ENCODE data around the gene STK26. TPM values are rescaled to one million over a fixed set of nuclear protein-coding genes. Genes with fewer than 3 reads are reported as not detected.

The STK26 gene
- total RNA-seq, 6 experiments from 2014 or later = 2.7 to 4.0 (median 3.4) TPM

DNA sequence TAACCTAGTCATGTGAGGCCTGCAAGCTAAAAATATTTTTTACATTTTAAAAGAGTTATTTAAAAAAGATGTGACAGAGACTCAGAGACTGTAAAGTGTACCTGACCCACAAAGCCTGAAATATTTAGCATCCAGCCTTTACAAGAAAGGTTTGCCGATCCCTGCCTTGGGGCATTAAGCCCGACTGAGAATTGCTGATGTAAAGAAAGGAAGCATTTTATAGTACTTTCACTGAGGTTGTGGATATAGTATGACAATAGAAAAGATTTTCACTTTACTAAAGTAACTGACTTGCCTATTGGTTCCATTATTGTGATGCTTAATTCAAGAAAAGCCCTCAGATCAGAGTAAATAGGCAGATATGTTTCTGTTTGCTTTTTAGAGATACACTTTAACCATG is 17.0 kb downstream of the STK26 start:
- intact Hi-C loops (cut with DNase I) = no loop called here
- no peak for ATAC-seq
- Histone ChIP-seq H3K27me3 (no peaks in the 10 kb centered on the region), H3K4me1 (no peaks in the 10 kb centered on the region), H3K36me3 (no peaks in the 10 kb centered on the region), H3K9me3 (no peaks in the 10 kb centered on the region), H3K4me3 (no peak overlapping the region), H3K27ac (no peak overlapping the region)
- TF ChIP-seq, protein P1, sequence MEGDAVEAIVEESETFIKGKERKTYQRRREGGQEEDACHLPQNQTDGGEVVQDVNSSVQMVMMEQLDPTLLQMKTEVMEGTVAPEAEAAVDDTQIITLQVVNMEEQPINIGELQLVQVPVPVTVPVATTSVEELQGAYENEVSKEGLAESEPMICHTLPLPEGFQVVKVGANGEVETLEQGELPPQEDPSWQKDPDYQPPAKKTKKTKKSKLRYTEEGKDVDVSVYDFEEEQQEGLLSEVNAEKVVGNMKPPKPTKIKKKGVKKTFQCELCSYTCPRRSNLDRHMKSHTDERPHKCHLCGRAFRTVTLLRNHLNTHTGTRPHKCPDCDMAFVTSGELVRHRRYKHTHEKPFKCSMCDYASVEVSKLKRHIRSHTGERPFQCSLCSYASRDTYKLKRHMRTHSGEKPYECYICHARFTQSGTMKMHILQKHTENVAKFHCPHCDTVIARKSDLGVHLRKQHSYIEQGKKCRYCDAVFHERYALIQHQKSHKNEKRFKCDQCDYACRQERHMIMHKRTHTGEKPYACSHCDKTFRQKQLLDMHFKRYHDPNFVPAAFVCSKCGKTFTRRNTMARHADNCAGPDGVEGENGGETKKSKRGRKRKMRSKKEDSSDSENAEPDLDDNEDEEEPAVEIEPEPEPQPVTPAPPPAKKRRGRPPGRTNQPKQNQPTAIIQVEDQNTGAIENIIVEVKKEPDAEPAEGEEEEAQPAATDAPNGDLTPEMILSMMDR (IDR thresholded peaks at IDR 0.05) = no peak
- TF ChIP-seq POLR2A (IDR thresholded peaks at IDR 0.05) = no peak
- DNase-seq = no peak
- WGBS (ENCODE audit: insufficient coverage, low coverage, low lambda C conversion rate, missing lambda C conversion rate) = 63% methylated on average over 2 of the region's 2 CpGs

DNA sequence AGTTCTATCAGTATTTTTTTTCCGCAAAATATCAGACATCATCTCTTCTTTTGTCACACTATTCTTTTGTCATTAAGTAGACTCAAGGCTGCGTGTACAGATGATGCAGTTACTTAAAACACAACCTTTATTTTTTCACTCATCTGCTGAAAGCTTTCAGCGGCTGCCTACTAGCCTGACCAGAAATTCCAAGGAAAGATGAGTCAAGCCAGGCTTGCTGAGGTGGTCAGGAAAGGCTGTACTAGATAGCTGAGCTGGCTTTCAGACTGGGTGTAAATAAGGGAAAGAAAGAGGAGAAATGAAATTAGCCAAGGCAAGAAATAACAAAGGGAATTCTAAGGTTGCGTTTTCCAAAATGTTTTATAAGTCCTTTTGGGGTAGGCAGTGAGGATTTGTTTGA is 17.9 kb downstream of the STK26 start:
- ATAC-seq (no peak), DNase-seq (no peak)
- H3K4me1 ChIP-seq = no peaks in the 10 kb centered on the region
- no peak overlapping the region for H3K4me3 ChIP-seq
- TF ChIP-seq, protein P1 (IDR thresholded peaks at IDR 0.05) = no peak
- no peak for TF ChIP-seq POLR2A (IDR thresholded peaks at IDR 0.05)
- no peak overlapping the region for H3K27ac ChIP-seq
- 58% methylated on average over 4 of the region's 4 CpGs for WGBS (ENCODE audit: insufficient coverage, low coverage, low lambda C conversion rate, missing lambda C conversion rate)
- H3K9me3 ChIP-seq = no peaks in the 10 kb centered on the region
- no peaks in the 10 kb centered on the region for H3K27me3 ChIP-seq
- H3K36me3 ChIP-seq = no peaks in the 10 kb centered on the region
- intact Hi-C loops (cut with DNase I) = no loop called here

DNA sequence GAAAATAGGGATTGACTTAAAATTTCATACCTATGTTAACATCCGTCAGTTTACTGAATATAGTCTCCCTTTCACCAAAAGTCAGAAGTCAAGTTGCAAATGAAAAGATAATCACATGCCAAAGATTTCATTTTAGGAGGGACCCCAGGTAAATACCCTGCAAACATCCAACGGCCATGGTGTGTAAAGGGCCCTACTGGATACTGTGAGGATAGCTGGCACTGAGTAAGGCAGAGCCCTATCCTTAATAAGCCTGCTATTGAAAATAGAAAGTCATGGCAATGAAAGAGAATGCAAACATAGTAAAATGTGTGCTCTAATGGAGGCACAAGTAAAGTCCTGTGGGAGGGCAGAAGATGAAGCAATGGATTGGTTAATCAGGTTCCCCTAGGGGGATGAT is 20.9 kb downstream of the STK26 start:
- no peak overlapping the region for H3K4me3 ChIP-seq
- no peak overlapping the region for H3K27ac ChIP-seq
- no peaks in the 10 kb centered on the region for H3K36me3 ChIP-seq
- 59% methylated on average over 2 of the region's 2 CpGs for WGBS (ENCODE audit: insufficient coverage, low coverage, low lambda C conversion rate, missing lambda C conversion rate)
- ATAC-seq (no peak), DNase-seq (no peak)
- H3K4me1 ChIP-seq = no peaks in the 10 kb centered on the region
- TF ChIP-seq POLR2A (IDR thresholded peaks at IDR 0.05) = no peak
- TF ChIP-seq, protein P1 (IDR thresholded peaks at IDR 0.05) = no peak
- H3K9me3 ChIP-seq = no peaks in the 10 kb centered on the region
- no peaks in the 10 kb centered on the region for H3K27me3 ChIP-seq
- intact Hi-C loops (cut with DNase I) = no loop called here

DNA sequence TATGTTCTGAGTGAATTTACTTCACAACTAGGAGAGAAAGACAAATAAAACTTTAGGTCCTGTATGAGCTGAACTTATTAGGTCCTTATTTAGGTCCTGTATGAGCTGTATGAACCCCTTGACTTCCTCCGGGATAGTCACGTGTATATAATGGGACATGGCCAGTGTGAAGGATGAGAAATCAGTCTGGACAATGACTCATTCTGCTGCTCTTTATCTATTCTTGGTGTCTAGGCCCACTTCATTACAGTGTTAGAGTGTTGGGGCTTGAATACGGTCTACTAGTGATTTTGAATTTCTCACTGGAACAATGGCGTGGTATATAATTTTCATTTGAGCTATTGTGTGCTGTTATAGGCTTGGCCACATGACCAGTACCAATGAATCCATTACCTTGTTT is 21.9 kb downstream of the STK26 start:
- no peaks in the 10 kb centered on the region for H3K36me3 ChIP-seq
- no peak for TF ChIP-seq POLR2A (IDR thresholded peaks at IDR 0.05)
- TF ChIP-seq, protein P1 (IDR thresholded peaks at IDR 0.05) = no peak
- 50% methylated on average over 4 of the region's 4 CpGs for WGBS (ENCODE audit: insufficient coverage, low coverage, low lambda C conversion rate, missing lambda C conversion rate)
- no peaks in the 10 kb centered on the region for H3K27me3 ChIP-seq
- H3K27ac ChIP-seq = no peak overlapping the region
- H3K9me3 ChIP-seq = no peaks in the 10 kb centered on the region
- DNase-seq (no peak), ATAC-seq (no peak)
- no peak overlapping the region for H3K4me3 ChIP-seq
- intact Hi-C loops (cut with DNase I) = no loop called here
- H3K4me1 ChIP-seq = no peaks in the 10 kb centered on the region

DNA sequence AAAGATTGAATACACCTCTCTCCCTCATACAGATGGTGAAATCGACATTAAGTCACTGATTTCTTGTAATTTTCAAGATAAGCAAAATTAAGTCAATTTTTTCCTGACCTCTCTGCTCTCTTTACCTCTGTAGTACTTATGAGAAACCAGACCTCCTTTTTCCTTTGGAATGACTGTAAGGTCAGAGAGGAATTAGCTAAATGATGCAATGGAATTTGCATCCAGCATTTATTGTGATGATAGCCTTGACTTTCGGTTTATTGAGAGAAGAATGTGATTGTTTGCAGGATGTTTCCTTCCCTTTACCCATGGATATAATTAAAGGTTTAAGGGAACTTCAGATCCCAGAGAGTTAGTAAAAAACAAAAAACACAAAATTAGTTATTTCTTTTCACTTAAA is 22.4 kb downstream of the STK26 start:
- no peak overlapping the region for H3K27ac ChIP-seq
- intact Hi-C loops (cut with DNase I) = no loop called here
- ATAC-seq (no peak), DNase-seq (no peak)
- H3K27me3 ChIP-seq = no peaks in the 10 kb centered on the region
- no peaks in the 10 kb centered on the region for H3K9me3 ChIP-seq
- H3K4me1 ChIP-seq = no peaks in the 10 kb centered on the region
- TF ChIP-seq POLR2A (IDR thresholded peaks at IDR 0.05) = no peak
- TF ChIP-seq, protein P1 (IDR thresholded peaks at IDR 0.05) = no peak
- no peaks in the 10 kb centered on the region for H3K36me3 ChIP-seq
- WGBS (ENCODE audit: insufficient coverage, low coverage, low lambda C conversion rate, missing lambda C conversion rate) = 47% methylated on average over 2 of the region's 2 CpGs
- H3K4me3 ChIP-seq = no peak overlapping the region

All from right lobe of liver (tissue), 6 donors.